HG03025 (cell line): Measurements from ENCODE around the gene SLC22A7.
"Not testable (repeated sequence)": the region's sequence is repeated elsewhere in the genome, so short reads cannot be mapped to it uniquely, and the experiment has no call there.

Source experiments
- ATAC-seq: cut with Tn5 transposase; IDR thresholded peaks from one replicate; pipeline ENCODE4 v1.9.1; 2021; ENCODE audit warnings: mild to moderate bottlenecking, moderate library complexity; ENCODE audit not compliant: unreplicated experiment, low FRiP score

Gene SLC22A7

GRCh38 chr6:43298565-43299337 is 691 bp downstream of the SLC22A7 start:
- ATAC-seq = no peak

- no peak for ATAC-seq
These were observed 1.6 kb downstream of the SLC22A7 start for GRCh38 chr6:43299338-43300293.

- ATAC-seq = no peak
These were observed 3.2 kb downstream of the SLC22A7 start for GRCh38 chr6:43301081-43301870.

- ATAC-seq = no peak
These were observed 4.1 kb downstream of the SLC22A7 start for GRCh38 chr6:43302126-43302525.

GRCh38 chr6:43303006-43303405 is 4.9 kb downstream of the SLC22A7 start:
- ATAC-seq = not testable (repeated sequence)

GRCh38 chr6:43303751-43304331 is 5.8 kb downstream of the SLC22A7 start:
- ATAC-seq = no peak

- ATAC-seq = no peak
These were observed 6.3 kb downstream of the SLC22A7 start for GRCh38 chr6:43304361-43304760.

- ATAC-seq = no peak
These were observed 6.8 kb downstream of the SLC22A7 start for GRCh38 chr6:43304882-43305281.

GRCh38 chr6:43306086-43306485 is 8.0 kb downstream of the SLC22A7 start:
- no peak for ATAC-seq

- no peak for ATAC-seq
These were observed 9.5 kb downstream of the SLC22A7 start for GRCh38 chr6:43307451-43308100.

GRCh38 chr6:43308101-43308989 is 10.3 kb downstream of the SLC22A7 start, which contains the start of gene CRIP3:
Gene CRIP3, minus strand, starts transcription at chr6:43308826. Its CDS starts 34 bp downstream, at chr6:43308792.
- no peak for ATAC-seq

GRCh38 chr6:43308990-43309477 is 11.0 kb downstream of the SLC22A7 start:
- ATAC-seq = no peak

GRCh38 chr6:43310134-43310533 is 12.1 kb downstream of the SLC22A7 start:
- ATAC-seq = no peak

- no peak for ATAC-seq
These were observed 12.6 kb downstream of the SLC22A7 start for GRCh38 chr6:43310624-43311023.

- ATAC-seq = no peak
These were observed 13.6 kb downstream of the SLC22A7 start for GRCh38 chr6:43311666-43312065.

- ATAC-seq = no peak
These were observed 15.8 kb downstream of the SLC22A7 start for GRCh38 chr6:43313813-43314212.

GRCh38 chr6:43318011-43318410 is 20.0 kb downstream of the SLC22A7 start:
- no peak for ATAC-seq

GRCh38 chr6:43325876-43326275 is 27.8 kb downstream of the SLC22A7 start:
- ATAC-seq = no peak

- ATAC-seq = no peak
These were observed 30.5 kb downstream of the SLC22A7 start for GRCh38 chr6:43328528-43328927.
